Measurements from ENCODE around the gene ADAM22.

DNA sequence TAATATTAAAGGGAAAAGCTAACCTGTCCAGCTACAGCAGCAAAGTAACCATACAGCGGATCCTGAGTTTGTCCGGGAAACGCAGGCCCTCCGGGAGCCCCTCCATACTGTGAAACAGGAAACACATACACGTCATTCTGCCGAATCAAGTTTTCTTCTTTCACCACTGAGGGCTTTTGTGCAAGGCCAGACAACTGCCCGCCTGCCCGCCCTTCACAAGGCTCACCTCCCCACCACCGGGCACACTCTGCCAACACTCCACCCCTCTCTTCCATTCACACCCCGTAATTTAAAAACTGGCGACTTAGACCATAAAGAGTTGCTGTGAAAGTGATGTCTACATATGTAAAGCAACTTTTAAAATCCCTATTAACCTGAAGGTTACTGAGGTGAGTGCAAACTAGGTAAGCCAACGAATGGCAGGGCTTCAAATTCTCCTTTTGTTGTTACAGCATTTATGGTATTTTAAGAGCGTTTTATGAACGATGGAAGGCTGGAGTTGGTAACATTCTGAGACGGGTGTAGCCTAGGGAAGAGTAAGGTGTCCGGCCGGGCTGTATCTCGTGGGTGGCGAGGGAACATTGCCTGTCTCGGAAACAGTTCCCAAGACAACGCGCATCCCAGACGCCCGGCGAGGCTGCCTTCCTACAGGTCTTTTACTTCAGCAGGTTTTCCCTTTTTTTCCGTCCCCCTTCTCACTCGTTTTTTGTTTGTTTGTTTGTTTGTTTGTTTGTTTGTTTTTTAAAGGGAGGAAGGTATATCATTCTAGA, 285.0 kb downstream of the ADAM22 start:
- TF ChIP-seq, protein P1, sequence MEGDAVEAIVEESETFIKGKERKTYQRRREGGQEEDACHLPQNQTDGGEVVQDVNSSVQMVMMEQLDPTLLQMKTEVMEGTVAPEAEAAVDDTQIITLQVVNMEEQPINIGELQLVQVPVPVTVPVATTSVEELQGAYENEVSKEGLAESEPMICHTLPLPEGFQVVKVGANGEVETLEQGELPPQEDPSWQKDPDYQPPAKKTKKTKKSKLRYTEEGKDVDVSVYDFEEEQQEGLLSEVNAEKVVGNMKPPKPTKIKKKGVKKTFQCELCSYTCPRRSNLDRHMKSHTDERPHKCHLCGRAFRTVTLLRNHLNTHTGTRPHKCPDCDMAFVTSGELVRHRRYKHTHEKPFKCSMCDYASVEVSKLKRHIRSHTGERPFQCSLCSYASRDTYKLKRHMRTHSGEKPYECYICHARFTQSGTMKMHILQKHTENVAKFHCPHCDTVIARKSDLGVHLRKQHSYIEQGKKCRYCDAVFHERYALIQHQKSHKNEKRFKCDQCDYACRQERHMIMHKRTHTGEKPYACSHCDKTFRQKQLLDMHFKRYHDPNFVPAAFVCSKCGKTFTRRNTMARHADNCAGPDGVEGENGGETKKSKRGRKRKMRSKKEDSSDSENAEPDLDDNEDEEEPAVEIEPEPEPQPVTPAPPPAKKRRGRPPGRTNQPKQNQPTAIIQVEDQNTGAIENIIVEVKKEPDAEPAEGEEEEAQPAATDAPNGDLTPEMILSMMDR (IDR thresholded peaks at IDR 0.05): no peak
- TF ChIP-seq POLR2A (IDR thresholded peaks at IDR 0.05) (no peak), EP300 (IDR thresholded peaks at IDR 0.05) (no peak)

Data from ovary (tissue), 3 donors.